C4-2B (cell line): ENCODE measurements around the gene PDE4B.

ENCODE experiments used
- H3K27ac ChIP-seq: fragments of 450-650 bp; 2 replicates; pipeline ENCODE4 v1.5.1; 2017
- CTCF ChIP-seq: fragments of 450-650 bp; conservative IDR thresholded peaks from 2 replicates; pipeline ENCODE4 v1.5.1; 2017; ENCODE audit warnings: mild to moderate bottlenecking
- ZFX ChIP-seq: fragments of 450-650 bp; IDR thresholded peaks from 2 replicates; pipeline ENCODE4 v1.6.1; 2017

The PDE4B gene

DNA sequence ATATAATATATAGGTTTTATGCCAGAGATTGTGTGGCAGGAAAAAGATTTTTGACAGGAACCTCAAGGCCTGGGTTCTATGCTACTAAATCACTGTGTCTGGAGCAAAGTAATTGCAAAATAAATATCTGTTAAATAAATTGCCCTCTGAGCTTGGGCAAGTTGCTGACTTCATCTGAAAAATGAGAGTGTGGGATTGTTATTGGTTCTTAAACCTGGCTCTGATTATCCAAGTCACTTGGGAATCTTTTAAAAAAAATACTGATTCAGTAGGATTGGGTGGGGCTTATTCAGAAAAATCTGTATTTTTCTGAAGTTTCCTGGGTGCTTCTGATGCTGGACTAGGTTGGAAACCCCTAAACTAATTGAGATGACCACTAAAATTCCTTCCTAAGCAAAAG lies 567.1 kb downstream of the PDE4B start:
- no peak overlapping the region for H3K27ac ChIP-seq
- TF ChIP-seq ZFX (no peak), CTCF (no peak)

DNA sequence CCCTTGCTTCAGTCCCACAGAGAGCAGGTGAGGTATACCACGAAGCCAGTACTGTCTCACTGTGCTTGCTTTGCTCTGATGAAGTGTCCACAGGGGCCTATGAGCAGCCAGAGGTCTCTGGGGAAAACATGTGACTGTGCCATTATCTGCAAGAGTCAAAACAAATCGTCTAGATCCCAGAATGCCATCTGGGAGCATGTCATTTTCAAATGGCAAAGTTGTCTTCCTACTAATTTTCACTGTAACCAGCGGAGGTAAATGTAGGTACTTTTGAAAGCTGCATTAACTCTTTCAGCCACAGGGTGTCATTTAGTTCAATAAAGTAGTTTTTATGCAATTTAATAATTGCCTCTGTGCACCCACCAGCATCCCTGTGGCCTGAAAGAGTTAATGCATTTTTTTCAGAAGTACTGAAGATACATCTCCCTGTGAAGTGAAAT lies 567.6 kb downstream of the PDE4B start:
- TF ChIP-seq CTCF (peak; percentile 20; the same call in 1 of the 2 replicates), ZFX (no peak)
- no peak overlapping the region for H3K27ac ChIP-seq

DNA sequence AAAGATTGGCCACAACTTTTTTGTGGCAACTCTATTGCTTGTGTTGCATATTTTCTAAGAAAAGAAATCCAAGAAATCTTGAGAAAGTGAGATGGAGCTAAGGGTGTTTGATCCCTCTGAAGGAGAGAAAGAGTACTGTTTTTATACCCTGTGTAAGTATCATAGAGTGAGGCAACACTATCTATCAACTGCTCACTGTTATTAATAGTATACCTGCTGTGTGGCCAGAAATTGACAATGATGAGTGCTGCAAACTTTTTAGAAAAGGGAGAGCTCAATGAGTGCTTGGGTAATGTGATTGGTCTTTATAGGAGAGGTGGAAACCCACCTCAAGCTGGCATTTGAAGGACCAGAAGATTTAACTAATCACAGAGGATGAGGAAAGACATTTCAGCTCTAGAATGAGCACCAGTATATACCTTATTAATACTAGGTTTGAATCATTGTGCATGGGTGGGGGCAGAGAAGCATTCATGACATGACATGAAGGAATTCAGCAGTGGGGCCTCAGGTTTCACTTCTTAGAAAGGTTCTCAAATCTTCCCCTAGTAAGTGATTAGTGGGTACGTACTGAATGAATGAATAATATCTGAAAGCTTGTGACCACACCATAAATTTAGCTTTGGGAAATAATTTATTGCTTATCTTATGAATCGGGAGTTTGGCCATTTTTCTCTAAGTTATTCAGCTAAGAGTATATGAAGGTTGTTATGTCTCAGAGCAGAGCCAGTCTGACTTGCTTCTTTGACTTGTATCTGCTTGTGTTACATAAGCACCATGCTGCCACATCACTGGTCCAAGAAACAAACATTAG lies 572.1 kb downstream of the PDE4B start:
- no peak overlapping the region for H3K27ac ChIP-seq
- TF ChIP-seq ZFX (no peak), CTCF (no peak)

DNA sequence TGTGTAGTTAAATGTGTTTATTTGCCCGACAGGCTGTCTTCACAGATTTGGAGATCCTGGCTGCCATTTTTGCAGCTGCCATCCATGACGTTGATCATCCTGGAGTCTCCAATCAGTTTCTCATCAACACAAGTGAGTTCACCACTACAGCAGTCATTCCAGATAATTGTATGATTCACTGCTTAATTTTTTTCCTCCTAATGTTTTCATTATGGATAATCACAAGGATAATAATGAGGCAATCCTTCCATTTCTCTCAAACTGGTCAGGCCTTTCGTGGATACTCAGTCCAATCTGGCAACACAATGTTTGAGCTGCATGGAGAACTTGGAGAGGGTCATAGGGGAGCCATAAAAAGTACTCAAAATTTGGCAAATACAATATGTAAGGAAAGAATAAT lies 572.9 kb downstream of the PDE4B start:
- no peak for TF ChIP-seq ZFX
- no peak for TF ChIP-seq CTCF

DNA sequence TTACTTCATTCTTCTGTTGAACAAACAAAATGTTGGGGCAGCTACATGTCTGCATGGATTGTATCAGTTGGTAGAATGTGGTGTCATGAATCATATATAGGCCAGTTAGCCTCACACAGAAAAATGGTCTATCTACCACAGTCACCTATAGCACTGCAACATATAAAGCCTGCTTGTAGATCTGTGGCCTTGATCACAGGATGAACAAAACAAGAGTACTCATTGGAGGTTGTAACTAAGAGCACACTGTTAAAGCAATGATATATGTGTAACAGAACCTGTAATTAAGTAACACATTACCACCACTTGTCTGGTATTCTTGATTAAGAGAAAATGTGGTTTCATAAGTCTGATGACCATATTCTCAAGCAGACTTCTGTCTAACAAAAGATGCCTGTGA lies 573.9 kb downstream of the PDE4B start:
- no peak overlapping the region for H3K27ac ChIP-seq
- TF ChIP-seq CTCF, result no peak
- no peak for TF ChIP-seq ZFX

More for the DNA sequence above, 572.9 kb downstream of the PDE4B start:
- H3K27ac ChIP-seq, result no peak overlapping the region

DNA sequence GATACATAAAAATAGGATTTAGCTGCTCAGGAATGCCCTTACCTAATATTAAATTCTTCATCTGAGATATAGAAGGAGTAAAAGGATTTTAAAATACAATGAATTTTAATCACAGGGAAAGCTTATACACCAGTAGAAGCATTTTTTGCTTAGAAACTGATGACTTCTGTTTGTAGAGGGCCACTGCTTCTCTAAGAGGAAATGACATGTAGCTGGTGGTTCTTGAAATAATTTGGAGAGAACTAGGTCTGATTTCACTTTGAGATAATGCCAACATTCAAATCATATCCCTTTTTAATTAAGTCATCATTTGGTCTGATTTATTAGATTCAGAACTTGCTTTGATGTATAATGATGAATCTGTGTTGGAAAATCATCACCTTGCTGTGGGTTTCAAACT lies 574.7 kb downstream of the PDE4B start:
- H3K27ac ChIP-seq, result no peak overlapping the region

More for the DNA sequence above, 574.7 kb downstream of the PDE4B start:
- TF ChIP-seq ZFX, result no peak
- no peak for TF ChIP-seq CTCF
